Choroid plexus epithelial cell (primary cell): ENCODE data around the gene TMPRSS4.
"Not testable (repeated sequence)": the region's sequence is repeated elsewhere in the genome, so short reads cannot be mapped to it uniquely, and the experiment has no call there.

Experiments used
- DNase-seq: peaks from one replicate; pipeline ENCODE4 v3.0.0-alpha.2; 2010; ENCODE audit warnings: low read depth
- H3K4me3 ChIP-seq: 2 replicates; pipeline ENCODE4 v1.5.1; 2011; ENCODE audit warnings: low read depth, mild to moderate bottlenecking, control low read depth, low read length, moderate library complexity
- TF ChIP-seq, protein P1 (sequence below): conservative IDR thresholded peaks from 2 replicates; pipeline ENCODE4 v1.5.1; 2011; ENCODE audit warnings: low read depth, mild to moderate bottlenecking, control low read depth, inconsistent platforms, low read length, moderate library complexity

The TMPRSS4 gene

GRCh38 chr11:118057251-118058145 is 19.4 kb upstream of the TMPRSS4 start:
- TF ChIP-seq, protein P1, sequence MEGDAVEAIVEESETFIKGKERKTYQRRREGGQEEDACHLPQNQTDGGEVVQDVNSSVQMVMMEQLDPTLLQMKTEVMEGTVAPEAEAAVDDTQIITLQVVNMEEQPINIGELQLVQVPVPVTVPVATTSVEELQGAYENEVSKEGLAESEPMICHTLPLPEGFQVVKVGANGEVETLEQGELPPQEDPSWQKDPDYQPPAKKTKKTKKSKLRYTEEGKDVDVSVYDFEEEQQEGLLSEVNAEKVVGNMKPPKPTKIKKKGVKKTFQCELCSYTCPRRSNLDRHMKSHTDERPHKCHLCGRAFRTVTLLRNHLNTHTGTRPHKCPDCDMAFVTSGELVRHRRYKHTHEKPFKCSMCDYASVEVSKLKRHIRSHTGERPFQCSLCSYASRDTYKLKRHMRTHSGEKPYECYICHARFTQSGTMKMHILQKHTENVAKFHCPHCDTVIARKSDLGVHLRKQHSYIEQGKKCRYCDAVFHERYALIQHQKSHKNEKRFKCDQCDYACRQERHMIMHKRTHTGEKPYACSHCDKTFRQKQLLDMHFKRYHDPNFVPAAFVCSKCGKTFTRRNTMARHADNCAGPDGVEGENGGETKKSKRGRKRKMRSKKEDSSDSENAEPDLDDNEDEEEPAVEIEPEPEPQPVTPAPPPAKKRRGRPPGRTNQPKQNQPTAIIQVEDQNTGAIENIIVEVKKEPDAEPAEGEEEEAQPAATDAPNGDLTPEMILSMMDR = no peak
- no peak for DNase-seq

GRCh38 chr11:118058311-118059245 is 18.3 kb upstream of the TMPRSS4 start:
- no peak overlapping the region for H3K4me3 ChIP-seq
- TF ChIP-seq, protein P1 = no peak
- no peak for DNase-seq

More at GRCh38 chr11:118057251-118058145, 19.4 kb upstream of the TMPRSS4 start:
- no peak overlapping the region for H3K4me3 ChIP-seq

DNA sequence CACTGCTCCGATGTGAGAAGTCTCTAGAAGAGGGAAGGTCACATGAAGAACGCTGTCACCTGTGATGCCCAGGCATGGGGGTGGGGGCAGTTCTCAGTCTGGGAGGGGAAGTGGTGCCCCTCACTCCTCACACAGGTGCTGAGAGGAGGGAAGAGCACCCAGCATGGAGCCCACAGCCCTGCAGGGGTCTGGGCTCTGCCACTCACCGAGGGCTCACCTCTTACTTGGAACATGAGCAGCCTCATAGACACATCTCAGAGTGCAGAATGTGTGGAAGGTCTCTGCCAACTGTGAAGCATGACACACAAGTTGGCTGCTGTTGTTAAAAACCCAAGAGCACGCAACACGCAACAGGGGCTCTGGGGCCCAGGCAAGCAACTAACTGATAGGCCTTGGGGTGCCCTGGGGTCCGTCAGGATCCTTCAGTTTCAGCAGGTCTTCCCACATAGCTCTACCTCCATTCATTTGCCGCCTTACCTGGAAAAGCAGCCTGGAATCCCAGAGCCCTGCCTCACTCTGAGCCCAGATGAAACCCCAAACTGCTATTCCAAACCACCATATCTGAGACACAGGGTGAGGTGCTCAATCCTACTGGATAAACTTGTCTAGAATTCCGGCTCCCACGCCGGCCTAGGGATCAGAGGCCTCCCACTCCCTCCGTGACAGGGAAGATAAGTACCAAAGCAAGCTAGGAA is 17.5 kb upstream of the TMPRSS4 start:
- no peak for DNase-seq
- TF ChIP-seq, protein P1 = no peak

GRCh38 chr11:118060081-118060661 is 16.7 kb upstream of the TMPRSS4 start:
- TF ChIP-seq, protein P1 = no peak
- DNase-seq = no peak
- H3K4me3 ChIP-seq = no peak overlapping the region

More for the DNA sequence above, 17.5 kb upstream of the TMPRSS4 start:
- H3K4me3 ChIP-seq = no peak overlapping the region

GRCh38 chr11:118060869-118061268 is 16.0 kb upstream of the TMPRSS4 start:
- DNase-seq = no peak
- H3K4me3 ChIP-seq = no peak overlapping the region
- TF ChIP-seq, protein P1 = no peak

DNA sequence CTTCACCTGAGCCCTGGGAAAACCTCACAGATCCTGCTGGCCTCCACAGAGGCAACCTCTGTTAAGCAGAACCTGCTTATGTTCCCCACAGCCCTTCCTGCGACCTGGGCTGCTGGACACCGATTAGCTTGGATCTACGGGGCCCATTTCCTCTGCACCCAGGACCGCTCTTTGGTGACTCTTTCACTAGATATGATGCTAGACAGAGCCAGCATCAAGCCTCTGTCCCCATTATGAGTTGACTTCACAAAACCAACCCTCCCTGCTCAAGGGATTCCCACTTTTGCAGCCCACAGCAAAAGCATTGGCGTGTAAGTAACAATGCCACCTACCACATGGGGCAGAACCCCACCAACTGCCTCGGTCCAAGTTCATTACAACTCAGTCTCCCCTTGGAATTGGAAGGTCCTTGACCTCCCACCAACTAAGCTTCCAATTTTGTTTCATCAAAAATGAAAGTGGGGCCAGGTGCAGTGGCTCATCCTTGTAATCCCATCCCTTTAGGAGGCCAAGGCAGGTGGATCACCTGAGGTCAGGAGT is 15.2 kb upstream of the TMPRSS4 start:
- no peak overlapping the region for H3K4me3 ChIP-seq
- TF ChIP-seq, protein P1 = no peak
- no peak for DNase-seq

DNA sequence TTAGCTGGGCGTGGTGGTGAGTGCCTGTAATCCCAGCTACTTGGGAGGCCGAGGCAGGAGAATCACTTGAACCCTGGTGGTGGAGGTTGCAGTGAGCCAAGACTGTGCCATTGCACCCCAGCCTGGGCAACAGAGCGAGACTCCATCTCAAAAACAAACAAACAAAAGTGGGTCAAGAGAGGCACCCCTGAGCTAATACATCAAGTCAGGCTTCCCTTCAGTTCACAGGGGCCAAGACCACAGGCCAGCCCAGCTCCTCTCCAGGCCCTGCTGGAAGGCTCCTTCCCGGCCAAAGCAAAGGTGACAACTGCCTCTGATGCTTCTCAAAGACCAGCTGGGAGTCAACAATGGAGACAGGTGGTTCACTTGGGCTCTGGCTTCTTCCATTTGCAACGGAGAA is 14.7 kb upstream of the TMPRSS4 start:
- H3K4me3 ChIP-seq, DNase-seq: not testable (repeated sequence)

DNA sequence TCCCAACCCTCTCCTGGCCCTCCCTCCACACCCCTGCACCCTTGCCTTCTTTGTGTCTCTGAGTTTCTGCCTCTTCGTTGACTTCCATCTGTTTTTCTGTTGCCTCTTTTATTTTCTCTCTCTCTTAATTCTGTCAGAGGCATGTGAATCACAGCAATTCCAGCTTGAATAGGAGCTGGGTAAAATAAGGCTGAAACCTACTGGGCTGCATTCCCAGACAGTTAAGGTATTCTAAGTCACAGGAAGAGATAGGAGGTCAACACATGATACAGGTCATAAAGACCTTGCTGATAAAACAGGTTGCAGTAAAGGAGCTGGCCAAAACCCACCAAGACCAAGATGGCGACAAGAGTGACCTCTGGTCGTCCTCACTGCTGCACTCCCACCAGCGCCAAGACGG is 14.2 kb upstream of the TMPRSS4 start:
- DNase-seq, H3K4me3 ChIP-seq: not testable (repeated sequence)
